WERI-Rb-1 (cell line): ENCODE results near the gene MRPL44.

Source experiments
- DNase-seq: peaks from one replicate; pipeline ENCODE4 v3.0.0-alpha.2; 2020
- H3K27ac ChIP-seq: fragments of 250-450 bp; sonication (Bioruptor Pico); 2 replicates; pipeline ENCODE4 v1.5.1; 2020; ENCODE audit warnings: mild to moderate bottlenecking, moderate library complexity
- H3K27me3 ChIP-seq: fragments of 250-450 bp; sonication (Bioruptor Pico); 2 replicates; pipeline ENCODE4 v1.5.1; 2021; ENCODE audit warnings: mild to moderate bottlenecking, low read depth, moderate library complexity; ENCODE audit not compliant: insufficient read depth, severe bottlenecking
- H3K36me3 ChIP-seq: fragments of 250-450 bp; sonication (Bioruptor Pico); 2 replicates; pipeline ENCODE4 v1.5.1; 2020; ENCODE audit warnings: mild to moderate bottlenecking, moderate library complexity
- H3K4me3 ChIP-seq: 2 replicates; pipeline ENCODE4 v1.5.1; 2011; ENCODE audit warnings: low read depth, mild to moderate bottlenecking, control low read depth, low read length
- H3K9me3 ChIP-seq: fragments of 250-450 bp; sonication (Bioruptor Pico); 2 replicates; pipeline ENCODE4 v1.5.1; 2021; ENCODE audit warnings: mild to moderate bottlenecking, moderate library complexity; ENCODE audit not compliant: severe bottlenecking
- TF ChIP-seq, protein P1 (sequence below): IDR thresholded peaks from 2 replicates; pipeline ENCODE4 v1.5.1; 2011; ENCODE audit warnings: low read depth, mild to moderate bottlenecking, control low read depth, inconsistent platforms, low read length

Gene MRPL44

DNA sequence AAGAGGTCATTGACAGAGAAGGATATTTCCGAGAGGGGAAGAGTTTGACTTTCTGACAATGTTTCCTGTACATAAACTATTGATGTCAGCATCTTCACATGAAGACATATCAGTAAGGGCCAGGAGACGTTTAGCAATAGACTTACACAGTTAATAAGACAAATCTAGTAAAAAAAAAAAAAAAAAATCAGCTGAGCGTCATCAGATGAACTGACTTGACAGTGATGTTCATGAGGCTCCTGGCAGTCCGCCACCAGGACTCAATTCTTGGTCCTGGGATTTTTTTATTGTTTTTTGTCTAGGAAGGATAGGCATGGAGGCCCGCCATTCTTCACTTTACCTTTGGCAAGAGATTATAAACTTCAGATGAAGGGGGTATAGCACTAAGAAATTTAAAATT lies 14.5 kb downstream of the MRPL44 start:
- Histone ChIP-seq H3K4me3 (no peak overlapping the region), H3K27me3 (no peaks in the 10 kb centered on the region), H3K9me3 (no peaks in the 10 kb centered on the region), H3K36me3 (peaks cover 12% of the 10 kb centered on the region), H3K27ac (no peak overlapping the region)
- TF ChIP-seq, protein P1, sequence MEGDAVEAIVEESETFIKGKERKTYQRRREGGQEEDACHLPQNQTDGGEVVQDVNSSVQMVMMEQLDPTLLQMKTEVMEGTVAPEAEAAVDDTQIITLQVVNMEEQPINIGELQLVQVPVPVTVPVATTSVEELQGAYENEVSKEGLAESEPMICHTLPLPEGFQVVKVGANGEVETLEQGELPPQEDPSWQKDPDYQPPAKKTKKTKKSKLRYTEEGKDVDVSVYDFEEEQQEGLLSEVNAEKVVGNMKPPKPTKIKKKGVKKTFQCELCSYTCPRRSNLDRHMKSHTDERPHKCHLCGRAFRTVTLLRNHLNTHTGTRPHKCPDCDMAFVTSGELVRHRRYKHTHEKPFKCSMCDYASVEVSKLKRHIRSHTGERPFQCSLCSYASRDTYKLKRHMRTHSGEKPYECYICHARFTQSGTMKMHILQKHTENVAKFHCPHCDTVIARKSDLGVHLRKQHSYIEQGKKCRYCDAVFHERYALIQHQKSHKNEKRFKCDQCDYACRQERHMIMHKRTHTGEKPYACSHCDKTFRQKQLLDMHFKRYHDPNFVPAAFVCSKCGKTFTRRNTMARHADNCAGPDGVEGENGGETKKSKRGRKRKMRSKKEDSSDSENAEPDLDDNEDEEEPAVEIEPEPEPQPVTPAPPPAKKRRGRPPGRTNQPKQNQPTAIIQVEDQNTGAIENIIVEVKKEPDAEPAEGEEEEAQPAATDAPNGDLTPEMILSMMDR: no peak
- no peak for DNase-seq

DNA sequence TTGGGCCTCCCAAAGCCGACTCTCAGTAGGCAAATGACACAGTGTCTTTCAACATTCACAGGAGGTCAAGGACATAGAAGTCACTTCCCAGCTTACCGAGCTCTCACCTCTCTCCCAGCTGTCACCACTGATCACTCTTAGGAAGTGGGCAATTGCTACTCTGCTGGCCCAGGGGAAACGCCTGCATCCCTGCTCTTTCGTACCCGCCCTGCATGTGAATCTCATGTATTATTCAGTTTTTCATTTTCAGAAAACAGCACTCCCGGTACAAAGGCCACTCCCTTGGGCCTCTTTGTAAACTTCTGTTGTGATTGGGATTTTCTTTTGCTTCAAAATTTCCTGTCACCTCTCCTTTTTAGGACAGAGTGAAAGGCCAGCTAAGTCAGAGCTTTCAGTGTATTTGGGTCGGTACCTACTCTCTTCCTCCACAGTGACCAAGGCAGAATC lies 15.4 kb downstream of the MRPL44 start:
- Histone ChIP-seq H3K4me3 (no peak overlapping the region), H3K27ac (no peak overlapping the region), H3K36me3 (peaks cover 4% of the 10 kb centered on the region), H3K9me3 (no peaks in the 10 kb centered on the region), H3K27me3 (no peaks in the 10 kb centered on the region)
- TF ChIP-seq, protein P1: no peak
- no peak for DNase-seq

DNA sequence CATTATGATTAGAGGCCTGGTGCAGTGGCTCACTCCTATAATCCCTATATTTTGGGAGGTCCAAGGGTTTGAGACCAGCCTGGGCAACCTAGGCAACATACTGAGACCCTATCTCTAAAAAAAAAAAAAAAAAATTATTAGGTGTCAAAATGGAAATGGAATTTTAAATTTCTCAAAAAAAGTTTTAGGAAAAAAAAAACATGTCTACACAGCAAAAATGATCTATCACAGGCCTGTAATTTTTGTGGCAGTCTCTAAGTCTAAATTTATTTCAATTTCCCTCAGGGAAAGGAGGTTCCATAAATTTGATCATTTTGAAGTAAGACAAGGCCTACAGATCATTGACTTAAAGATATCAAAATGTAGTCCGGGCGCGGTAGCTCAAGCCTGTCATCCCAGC lies 16.3 kb downstream of the MRPL44 start:
- no peak overlapping the region for H3K27ac ChIP-seq
- no peaks in the 10 kb centered on the region for H3K27me3 ChIP-seq
- TF ChIP-seq, protein P1: no peak
- no peaks in the 10 kb centered on the region; the same call in 1 of the 2 replicates for H3K36me3 ChIP-seq
- no peaks in the 10 kb centered on the region for H3K9me3 ChIP-seq
- DNase-seq: no peak
- no peak overlapping the region for H3K4me3 ChIP-seq

DNA sequence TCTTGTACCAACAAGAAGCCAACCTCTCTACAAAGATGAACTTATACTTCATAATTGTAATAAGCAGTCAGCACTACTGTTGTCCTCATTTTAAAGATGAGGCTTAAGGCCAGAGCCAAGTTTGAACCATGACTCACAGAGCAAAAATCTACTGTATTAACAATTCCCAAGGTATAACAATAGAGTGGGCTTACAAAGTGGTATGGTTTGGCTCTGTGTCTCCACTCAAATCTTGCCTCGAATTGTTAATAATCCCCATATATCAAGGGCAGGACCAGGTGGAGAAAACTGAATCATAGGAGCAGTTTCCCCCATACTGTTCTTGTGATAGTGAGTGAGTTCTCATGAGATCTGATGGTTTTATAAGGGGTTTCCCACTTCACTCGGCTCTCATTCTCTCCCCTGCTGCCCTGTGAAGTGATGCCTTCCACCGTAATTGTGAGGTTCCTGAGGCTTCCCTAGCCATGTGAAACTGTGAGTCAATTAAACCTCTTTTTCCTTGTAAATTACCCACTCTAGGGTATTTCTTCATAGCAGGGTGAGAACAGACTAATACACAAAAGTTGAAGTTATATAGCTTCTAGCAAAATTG lies 19.5 kb downstream of the MRPL44 start:
- no peaks in the 10 kb centered on the region; the same call in 1 of the 2 replicates for H3K36me3 ChIP-seq
- TF ChIP-seq, protein P1: no peak
- H3K9me3 ChIP-seq: no peaks in the 10 kb centered on the region
- no peak overlapping the region for H3K27ac ChIP-seq
- no peaks in the 10 kb centered on the region for H3K27me3 ChIP-seq
- H3K4me3 ChIP-seq: no peak overlapping the region
- DNase-seq: no peak

DNA sequence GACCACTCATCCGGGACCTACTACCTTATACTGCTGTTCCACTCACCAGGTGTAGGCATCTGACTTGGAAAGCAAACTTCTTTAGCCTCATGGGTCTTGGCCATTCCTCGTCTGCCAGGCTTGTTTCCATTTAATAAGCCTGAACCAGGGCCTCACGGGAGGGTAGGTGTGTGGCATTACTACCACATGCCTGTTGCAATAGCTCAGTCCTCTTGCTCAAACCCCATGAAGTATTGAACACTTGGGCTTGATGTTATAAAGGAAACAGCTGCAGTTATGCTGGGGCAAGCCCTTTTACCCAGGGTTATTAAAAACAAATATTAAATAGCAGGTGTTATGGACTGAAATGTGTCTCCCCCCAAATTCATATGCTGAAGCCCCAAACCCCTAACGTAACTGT lies 21.2 kb downstream of the MRPL44 start:
- TF ChIP-seq, protein P1: no peak

More for the DNA sequence above, 21.2 kb downstream of the MRPL44 start:
- Histone ChIP-seq H3K36me3 (no peaks in the 10 kb centered on the region; the same call in 1 of the 2 replicates), H3K27me3 (no peaks in the 10 kb centered on the region), H3K27ac (no peak overlapping the region), H3K9me3 (no peaks in the 10 kb centered on the region), H3K4me3 (no peak overlapping the region)
- no peak for DNase-seq
